Activated T-cell treated with anti-CD3 and anti-CD28 coated beads for 48 hours (primary cell): Measurements from ENCODE around the gene PTPN6.

Source experiments
- DNase-seq: peaks from one replicate; pipeline ENCODE4 v3.0.0-alpha.2; 2020; ENCODE audit warnings: low read depth

Gene PTPN6

DNA sequence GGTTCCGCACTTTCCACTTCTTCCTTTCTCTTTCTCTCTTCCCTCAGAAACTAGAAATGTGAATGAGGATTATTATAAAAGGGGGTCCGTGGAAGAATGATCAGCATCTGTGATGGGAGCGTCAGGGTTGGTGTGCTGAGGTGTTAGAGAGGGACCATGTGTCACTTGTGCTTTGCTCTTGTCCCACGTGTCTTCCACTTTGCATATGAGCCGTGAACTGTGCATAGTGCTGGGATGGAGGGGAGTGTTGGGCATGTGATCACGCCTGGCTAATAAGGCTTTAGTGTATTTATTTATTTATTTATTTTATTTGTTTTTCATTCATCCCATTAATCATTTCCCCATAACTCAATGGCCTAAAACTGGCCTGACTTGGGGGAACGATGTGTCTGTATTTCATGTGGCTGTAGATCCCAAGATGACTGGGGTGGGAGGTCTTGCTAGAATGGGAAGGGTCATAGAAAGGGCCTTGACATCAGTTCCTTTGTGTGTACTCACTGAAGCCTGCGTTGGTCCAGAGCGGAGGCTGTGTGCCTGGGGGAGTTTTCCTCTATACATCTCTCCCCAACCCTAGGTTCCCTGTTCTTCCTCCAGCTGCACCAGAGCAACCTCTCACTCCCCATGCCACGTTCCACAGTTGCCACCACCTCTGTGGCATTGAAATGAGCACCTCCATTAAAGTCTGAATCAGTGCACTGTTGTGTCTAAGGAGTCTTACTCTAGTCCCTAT lies 28.0 kb upstream of the PTPN6 start:
- DNase-seq, result no peak

DNA sequence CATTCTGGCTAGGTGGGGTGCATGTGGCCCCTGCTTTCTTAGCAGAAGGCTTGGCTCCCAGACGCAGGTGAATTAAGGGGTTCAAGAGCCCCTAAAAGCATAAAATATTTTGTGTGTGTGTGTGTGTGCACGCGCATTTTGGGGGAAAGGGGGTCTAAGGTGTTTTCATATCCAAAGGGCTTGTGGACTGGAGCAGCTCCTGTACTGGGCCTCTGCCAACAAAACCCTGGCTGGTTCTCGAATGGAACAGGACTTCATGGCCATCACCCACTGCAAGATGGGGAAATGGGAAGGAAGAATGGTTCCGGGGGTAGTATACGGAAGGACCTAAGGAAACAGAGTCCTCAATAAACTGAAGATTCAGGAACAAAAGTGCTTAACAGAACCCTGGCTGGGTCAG lies 27.3 kb upstream of the PTPN6 start:
- no peak for DNase-seq

DNA sequence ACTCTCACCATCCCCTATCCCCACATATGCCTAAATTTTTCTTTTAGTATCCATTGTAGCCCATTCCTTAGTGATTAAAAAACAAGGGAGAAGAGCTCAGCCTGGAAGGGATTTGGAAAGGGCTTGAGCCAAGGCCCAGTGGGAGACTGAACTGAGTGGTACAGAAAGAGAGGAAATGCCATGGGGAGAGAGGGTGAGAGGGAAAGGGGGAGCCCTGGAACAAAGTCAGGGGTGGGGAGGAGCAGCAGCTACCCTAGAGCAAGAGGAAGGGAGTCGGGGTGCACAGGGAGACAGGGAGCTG lies 26.0 kb upstream of the PTPN6 start:
- no peak for DNase-seq

DNA sequence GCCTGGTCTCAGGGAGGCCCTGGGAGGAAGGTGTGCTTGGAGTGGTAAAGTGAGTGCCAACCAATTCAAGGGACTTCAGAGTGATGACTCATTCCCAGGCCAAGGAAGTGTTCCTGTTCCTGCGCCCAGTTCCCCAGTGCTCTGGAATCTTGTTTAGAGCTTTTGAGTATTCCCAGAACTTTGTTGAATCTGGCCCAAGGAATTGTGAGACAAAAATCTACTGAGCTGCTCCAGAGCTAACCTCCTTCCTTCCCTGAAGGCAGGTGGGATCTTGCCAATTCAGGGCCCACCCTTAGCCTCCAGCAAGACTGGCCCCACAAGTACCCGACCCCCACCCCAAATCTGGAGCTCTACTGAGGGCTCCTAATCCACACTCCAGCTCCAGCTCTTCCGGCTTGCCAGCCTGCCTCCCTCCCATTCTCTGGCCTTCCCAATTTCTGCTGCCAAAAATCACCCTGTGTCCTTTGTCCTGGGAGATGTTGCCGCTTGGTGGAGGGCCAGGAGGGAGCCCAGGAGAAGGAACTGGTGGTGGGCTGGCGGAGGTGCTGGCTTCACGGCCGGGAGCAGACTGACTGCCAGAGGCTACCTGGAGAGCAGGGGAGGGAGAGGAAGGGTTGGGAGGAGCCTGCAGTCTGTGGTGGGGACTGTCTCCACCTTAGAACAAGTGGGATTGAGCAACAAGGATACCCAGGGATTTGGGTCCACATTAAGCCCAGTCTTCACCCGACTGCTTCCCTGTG lies 25.4 kb upstream of the PTPN6 start:
- no peak for DNase-seq

DNA sequence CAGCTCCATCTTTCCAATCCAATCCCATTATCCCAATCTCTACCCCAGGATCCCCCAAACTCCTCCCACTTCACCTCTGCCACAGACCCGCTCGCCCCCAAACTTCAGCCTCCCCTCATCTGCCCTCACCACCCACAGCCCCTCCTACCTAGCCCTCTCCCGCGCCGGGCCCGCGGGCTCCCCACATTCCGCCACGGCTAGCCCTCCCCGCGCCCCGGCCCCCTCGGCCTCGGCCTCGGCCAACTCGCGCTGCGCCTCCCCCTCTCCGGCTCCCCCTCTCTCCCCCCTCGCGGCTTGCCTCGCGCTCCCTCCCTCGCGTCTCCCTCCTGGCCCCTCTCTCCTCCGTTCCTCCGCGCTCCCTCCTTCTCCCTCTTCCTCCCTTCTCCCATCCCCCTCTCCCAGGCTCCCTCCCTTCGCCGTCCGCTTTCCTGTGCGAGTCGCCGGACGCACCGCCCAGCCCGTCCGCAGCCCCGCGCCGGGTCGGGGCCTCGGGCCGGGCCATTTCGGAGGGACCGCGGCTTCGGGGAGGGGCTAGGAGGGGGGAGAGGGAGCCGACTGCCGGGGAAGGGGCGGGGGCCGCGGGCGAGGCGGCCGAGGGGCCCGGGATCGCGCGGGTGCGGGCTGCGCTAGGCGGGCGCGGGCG lies 23.7 kb upstream of the PTPN6 start, which contains the start of gene ATN1:
Gene ATN1, plus strand, starts transcription at position 581 of the 643 bp plus-strand sequence. CDS start 6,043 bp downstream, outside the sequence.
- DNase-seq, result peak; percentile 32

DNA sequence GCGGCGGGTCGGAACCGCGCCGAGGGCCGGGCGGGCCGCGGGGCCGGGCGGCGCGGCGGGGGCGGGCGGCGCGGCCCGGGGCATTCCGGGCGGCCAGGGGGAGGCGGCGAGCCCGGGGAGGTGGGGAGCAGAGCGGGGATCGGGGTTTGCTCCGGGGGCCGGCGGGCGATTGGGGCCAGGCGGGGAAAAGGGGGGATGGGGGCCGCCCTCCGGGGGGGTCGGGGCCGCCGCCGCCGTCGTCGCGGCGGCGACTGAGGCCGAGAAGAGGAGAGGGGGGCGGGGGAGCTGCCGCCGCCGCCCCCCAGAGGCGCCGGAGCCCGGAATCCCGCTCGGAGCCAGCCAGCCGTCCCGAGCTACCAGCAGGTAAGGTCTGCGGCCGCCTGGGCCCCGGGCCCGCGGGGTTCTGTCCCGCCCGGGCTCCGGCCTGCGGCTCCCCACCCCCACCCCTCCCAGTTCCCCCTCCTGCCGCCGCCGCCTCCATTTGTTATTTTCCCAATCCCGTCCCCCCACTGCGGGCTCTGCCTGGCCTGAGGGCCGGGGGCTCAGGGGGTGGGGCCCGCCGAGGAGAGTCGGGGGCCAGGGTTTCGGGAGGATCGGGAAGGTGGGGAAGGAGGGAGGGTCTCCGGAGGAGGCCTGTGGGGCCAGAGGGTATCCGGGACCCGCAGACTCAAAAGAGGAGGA lies 23.0 kb upstream of the PTPN6 start:
- no peak for DNase-seq

DNA sequence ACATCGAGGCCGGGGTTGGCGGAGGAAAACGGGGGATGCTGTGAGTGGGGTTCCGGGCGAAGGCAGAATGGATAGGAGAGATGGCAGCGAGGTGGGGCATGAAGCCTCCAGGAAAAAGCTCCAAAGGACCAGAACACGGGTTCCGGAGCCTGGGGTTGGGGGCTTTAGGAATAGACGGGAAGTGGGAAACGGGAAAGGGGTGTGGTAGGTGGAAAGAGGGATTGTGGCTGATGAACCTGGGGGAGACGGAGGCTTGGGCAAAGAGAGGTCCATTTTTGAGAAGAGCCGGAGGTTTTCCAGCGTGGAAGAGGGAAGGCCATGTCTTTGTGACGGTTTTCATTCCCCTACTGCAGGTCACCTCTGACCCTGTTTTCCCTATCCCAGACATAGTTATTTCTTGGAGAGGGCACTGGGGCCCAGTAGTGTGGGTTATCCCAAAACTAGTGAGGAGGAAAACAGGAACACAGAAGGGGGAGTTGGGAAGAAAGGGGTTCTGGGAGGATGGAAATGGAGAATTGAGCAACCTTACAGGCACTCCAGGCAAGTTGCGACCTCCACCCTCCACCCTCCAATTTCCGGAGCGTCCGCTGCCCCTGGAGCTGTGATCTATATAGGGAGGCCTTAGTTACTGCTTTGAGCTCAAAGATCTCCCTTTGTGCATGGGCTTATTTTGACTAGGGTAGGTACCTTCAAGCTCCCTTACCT lies 22.3 kb upstream of the PTPN6 start:
- no peak for DNase-seq

DNA sequence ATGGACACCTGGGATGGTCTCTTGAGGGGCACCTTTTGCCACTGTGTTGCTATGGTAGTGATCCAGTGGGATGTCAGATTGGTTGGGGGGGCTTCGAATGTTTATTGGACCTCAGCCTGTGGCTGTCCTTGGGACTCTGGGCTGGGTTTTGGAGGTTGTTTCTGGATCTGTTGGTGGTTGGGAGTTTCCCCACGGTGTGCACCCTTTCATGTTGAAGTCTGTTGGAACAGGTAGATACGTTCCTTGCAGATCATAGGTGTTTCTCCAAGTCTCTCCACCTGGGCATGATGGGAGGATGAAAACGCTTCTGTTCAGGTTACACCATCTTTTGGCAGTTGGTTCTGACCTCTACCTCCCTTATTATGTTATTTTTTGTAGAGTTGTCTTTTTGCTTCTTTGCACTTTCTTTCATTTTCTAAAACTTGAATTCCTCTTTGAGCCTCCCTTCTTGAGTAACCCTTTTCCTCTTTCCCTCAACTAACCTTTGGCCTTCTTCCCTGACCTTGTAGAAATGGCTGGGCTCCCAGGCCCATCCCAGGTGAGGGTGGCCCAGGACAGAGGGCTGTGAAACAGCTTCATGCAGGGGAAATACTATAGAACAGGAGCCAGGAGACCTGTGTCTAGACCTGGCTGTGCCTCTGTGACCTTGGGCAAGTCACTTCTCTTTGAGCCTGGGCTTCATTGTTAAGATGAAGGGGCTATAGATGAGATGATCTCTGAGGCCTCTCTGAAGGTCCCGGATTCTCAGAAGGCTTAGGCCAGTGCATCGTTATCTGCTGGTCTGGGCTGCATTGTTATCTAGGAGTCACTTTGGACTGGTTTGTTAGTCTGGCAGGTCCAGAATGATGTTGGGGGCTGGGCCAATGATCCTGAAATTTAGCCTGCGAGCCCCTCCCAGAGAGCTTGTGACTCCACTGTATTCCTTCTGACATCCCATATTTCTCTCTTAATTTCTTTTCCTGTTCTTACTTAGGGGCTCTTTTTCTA lies 21.4 kb upstream of the PTPN6 start:
- no peak for DNase-seq

DNA sequence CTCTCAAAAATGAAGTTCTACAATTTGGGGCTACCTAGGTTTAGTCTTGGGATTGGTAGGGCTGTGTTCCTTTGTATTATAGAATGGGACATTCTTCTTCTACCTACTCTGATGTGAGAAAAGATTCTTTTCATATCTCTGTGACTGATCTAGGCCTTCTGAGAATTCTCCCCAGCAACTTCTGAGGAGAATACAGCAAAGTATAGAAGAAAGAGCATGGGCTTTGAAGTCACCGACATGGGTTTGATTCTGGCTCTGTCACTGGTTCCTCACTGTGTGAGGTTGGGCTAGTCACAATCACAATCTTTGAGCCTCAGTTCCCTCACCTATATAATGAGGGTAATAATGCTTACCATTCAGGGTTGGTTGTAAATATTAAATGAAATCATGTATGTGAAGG lies 18.4 kb upstream of the PTPN6 start:
- no peak for DNase-seq

DNA sequence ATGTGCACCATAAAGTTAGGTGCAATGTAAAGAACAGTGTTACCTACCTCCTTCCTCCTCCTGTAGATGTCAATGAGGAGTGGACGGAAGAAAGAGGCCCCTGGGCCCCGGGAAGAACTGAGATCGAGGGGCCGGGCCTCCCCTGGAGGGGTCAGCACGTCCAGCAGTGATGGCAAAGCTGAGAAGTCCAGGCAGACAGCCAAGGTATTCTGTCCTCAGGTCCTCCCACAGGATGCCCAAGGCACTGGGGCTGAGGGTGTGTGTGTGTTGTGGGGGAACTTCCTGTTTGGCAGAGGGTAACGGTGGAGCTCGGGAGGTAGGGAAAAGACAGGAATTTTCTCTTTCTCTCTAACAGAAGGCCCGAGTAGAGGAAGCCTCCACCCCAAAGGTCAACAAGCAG lies 17.0 kb upstream of the PTPN6 start:
- no peak for DNase-seq

DNA sequence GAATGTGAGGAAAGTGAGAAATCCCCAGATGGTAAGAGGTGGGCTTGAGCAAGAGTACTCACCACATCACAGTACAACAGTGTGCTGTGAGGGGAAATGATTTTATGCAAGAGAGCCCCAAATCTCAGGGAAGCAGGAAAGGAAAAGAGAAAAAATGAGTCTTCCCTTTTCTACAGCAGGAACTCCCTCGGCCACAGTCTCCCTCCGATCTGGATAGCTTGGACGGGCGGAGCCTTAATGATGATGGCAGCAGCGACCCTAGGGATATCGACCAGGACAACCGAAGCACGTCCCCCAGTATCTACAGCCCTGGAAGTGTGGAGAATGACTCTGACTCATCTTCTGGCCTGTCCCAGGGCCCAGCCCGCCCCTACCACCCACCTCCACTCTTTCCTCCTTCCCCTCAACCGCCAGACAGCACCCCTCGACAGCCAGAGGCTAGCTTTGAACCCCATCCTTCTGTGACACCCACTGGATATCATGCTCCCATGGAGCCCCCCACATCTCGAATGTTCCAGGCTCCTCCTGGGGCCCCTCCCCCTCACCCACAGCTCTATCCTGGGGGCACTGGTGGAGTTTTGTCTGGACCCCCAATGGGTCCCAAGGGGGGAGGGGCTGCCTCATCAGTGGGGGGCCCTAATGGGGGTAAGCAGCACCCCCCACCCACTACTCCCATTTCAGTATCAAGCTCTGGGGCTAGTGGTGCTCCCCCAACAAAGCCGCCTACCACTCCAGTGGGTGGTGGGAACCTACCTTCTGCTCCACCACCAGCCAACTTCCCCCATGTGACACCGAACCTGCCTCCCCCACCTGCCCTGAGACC lies 15.6 kb upstream of the PTPN6 start:
- no peak for DNase-seq

DNA sequence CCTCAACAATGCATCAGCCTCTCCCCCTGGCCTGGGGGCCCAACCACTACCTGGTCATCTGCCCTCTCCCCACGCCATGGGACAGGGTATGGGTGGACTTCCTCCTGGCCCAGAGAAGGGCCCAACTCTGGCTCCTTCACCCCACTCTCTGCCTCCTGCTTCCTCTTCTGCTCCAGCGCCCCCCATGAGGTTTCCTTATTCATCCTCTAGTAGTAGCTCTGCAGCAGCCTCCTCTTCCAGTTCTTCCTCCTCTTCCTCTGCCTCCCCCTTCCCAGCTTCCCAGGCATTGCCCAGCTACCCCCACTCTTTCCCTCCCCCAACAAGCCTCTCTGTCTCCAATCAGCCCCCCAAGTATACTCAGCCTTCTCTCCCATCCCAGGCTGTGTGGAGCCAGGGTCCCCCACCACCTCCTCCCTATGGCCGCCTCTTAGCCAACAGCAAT lies 14.9 kb upstream of the PTPN6 start:
- no peak for DNase-seq

DNA sequence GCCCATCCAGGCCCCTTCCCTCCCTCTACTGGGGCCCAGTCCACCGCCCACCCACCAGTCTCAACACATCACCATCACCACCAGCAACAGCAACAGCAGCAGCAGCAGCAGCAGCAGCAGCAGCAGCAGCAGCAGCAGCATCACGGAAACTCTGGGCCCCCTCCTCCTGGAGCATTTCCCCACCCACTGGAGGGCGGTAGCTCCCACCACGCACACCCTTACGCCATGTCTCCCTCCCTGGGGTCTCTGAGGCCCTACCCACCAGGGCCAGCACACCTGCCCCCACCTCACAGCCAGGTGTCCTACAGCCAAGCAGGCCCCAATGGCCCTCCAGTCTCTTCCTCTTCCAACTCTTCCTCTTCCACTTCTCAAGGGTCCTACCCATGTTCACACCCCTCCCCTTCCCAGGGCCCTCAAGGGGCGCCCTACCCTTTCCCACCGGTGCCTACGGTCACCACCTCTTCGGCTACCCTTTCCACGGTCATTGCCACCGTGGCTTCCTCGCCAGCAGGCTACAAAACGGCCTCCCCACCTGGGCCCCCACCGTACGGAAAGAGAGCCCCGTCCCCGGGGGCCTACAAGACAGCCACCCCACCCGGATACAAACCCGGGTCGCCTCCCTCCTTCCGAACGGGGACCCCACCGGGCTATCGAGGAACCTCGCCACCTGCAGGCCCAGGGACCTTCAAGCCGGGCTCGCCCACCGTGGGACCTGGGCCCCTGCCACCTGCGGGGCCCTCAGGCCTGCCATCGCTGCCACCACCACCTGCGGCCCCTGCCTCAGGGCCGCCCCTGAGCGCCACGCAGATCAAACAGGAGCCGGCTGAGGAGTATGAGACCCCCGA lies 14.3 kb upstream of the PTPN6 start:
- DNase-seq, result no peak

DNA sequence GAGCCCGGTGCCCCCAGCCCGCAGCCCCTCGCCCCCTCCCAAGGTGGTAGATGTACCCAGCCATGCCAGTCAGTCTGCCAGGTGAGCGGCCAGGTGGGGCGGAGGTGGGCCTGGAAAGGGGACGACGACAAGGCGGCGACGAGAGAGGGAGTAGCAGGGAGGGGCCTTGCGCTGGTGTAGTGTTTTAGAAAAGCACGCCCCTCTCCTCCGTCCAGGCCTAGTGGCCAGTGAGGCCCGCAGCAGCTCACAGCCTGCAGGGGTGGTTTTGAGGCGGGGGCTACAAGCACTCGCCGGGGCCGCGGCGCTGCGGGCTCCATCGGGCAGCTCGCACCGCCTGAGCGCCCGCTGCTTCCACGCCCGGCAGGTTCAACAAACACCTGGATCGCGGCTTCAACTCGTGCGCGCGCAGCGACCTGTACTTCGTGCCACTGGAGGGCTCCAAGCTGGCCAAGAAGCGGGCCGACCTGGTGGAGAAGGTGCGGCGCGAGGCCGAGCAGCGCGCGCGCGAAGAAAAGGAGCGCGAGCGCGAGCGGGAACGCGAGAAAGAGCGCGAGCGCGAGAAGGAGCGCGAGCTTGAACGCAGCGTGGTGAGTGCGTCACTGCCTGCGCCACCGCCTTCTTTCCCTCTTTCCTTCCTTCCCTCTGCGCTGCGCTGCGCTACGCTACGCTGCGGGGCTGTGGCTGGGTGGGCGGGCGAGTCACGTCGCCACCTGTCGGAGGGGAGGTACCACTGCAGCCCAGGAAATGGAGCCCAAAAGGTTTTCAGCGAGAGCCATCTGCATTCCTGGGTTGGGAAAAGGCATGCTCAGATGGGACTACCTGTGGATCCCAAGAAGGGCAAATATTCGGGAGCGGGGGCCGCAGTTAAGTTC lies 13.4 kb upstream of the PTPN6 start:
- peak; percentile 90 for DNase-seq

DNA sequence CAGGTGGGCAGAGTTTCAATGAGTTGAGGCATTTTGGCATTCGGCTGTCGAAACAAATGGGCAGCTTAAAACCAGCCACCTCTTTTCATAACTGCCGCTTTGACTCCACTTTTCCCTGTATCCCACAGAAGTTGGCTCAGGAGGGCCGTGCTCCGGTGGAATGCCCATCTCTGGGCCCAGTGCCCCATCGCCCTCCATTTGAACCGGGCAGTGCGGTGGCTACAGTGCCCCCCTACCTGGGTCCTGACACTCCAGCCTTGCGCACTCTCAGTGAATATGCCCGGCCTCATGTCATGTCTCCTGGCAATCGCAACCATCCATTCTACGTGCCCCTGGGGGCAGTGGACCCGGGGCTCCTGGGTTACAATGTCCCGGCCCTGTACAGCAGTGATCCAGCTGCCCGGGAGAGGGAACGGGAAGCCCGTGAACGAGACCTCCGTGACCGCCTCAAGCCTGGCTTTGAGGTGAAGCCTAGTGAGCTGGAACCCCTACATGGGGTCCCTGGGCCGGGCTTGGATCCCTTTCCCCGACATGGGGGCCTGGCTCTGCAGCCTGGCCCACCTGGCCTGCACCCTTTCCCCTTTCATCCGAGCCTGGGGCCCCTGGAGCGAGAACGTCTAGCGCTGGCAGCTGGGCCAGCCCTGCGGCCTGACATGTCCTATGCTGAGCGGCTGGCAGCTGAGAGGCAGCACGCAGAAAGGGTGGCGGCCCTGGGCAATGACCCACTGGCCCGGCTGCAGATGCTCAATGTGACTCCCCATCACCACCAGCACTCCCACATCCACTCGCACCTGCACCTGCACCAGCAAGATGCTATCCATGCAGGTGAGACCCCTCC lies 12.6 kb upstream of the PTPN6 start:
- DNase-seq, result no peak

DNA sequence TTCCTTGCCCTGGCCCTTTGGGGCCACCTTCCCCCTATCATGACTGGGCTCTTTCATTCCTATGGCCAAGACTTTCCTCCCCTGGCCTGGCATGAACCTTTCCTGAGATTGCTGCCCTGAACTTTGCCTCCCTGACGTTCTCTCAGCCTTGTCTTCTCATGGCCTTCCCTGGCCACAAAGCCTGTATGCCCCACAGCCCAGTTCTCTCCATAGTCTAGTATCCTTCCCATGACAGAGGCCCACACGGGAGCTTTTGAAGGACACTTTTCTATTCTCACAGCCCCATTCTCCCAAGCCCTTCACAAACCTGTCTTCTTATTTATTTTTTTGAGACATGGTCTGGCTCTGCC lies 12.0 kb upstream of the PTPN6 start:
- DNase-seq, result no peak

DNA sequence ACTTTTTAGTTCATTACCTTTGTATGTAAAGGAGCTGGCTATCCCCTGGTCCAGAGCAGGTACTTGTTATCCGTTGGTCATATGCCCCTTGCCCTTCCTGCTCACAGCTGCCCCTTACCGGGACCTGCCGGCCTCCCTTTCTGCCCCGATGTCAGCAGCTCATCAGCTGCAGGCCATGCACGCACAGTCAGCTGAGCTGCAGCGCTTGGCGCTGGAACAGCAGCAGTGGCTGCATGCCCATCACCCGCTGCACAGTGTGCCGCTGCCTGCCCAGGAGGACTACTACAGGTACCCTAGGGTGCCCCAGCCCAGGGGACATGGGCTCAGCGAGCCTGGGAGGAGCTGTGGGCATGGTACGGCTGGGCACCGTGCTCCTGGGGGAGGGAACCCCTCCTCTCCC lies 9.9 kb upstream of the PTPN6 start:
- no peak for DNase-seq
